B cell (primary cell): Measurements from ENCODE around the gene DCHS2.

Experiments used
- CTCF ChIP-seq: fragments of 200-600 bp; IDR thresholded peaks from one replicate; pipeline ENCODE4 v1.8.0; 2022; ENCODE audit warnings: antibody characterized with exemption, mild to moderate bottlenecking
- EZH2 ChIP-seq: IDR thresholded peaks from 2 replicates; pipeline ENCODE4 v1.6.1; 2012; ENCODE audit warnings: borderline replicate concordance, low read depth, mild to moderate bottlenecking, moderate library complexity, low read length; ENCODE audit not compliant: insufficient read depth, poor library complexity, severe bottlenecking

GRCh38 chr4:154349829-154350228 is 141.8 kb downstream of the DCHS2 start:
- TF ChIP-seq CTCF: peak; percentile 39
- no peak for TF ChIP-seq EZH2
